ENCODE results near the gene SLC27A1. TPM values are rescaled to one million over a fixed set of nuclear protein-coding genes. Genes with fewer than 3 reads are reported as not detected.

The SLC27A1 gene
- total and polyA plus RNA-seq, 2 donors (not counting 3 experiments of a cell fraction or from before 2014, with no cell fraction given), result 10.4 to 13.5 TPM

DNA sequence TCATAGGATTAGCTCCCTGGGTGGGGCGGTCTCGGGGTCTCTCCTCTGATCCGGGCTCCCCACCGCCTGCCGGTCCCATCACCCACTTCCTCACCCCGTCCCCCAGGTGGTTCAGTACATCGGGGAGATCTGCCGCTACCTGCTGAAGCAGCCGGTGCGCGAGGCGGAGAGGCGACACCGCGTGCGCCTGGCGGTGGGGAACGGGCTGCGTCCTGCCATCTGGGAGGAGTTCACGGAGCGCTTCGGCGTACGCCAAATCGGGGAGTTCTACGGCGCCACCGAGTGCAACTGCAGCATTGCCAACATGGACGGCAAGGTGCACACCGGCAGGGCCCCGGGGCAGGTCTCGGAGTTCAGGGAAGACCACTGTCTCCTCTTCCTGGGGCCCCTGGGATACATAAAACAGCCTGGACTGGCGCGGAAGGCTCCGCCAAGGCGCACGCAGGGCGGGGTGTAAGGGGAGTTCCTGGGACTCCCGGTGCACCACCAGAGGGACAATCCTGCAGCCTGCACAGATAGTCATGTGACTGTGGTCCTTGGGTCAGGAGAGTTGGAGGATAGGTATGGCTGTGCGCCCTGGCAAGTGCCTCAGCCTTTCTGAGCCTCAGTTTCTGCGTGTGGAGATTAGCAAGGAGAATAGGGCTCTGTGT lies 26.9 kb downstream of the SLC27A1 start:
- intact Hi-C loops (cut with micrococcal nuclease), result no loop called here
- Histone ChIP-seq H3K9me1 (replicated peaks; ENCODE audit: control insufficient read depth, extremely low read depth, insufficient read depth, low read length) (no peaks in the 10 kb centered on the region), H4K20me1 (replicated peaks; ENCODE audit: control insufficient read depth, extremely low read depth, insufficient read depth, low read length) (no peaks in the 10 kb centered on the region), H3K27me3 (ENCODE audit: control insufficient read depth in 2 of 2, insufficient read depth in 2 of 2, low read length in 2 of 2) (no peaks in the 10 kb centered on the region), H3K9me3 (replicated peaks; ENCODE audit: control insufficient read depth, insufficient read depth, low read length) (no peaks in the 10 kb centered on the region), H3K4me1 (ENCODE audit: control insufficient read depth, extremely low read depth, insufficient read depth, low read length) (peaks cover 12% of the 10 kb centered on the region), H3K4me2 (ENCODE audit: insufficient read depth, low read length) (no peak overlapping the region), H3K9ac (replicated peaks; ENCODE audit: extremely low read depth, insufficient read depth, low read length) (no peak overlapping the region), H2AFZ (ENCODE audit: low read depth, low read length) (no peak overlapping the region), H3K4me3 (replicated peaks in 1 of 3; ENCODE audit: insufficient read depth in 1 of 3, low read depth in 1 of 3, low read length in 3 of 3) (no peak overlapping the region), H3K27ac (ENCODE audit: insufficient read depth, low read depth, low read length) (no peak overlapping the region), H3K79me2 (ENCODE audit: control insufficient read depth, insufficient read depth, low read length) (no peaks in the 10 kb centered on the region), H3K36me3 (ENCODE audit: control insufficient read depth in 2 of 2, extremely low read depth in 1 of 2, insufficient read depth in 2 of 2, low read length in 2 of 2) (peaks cover 0 to 3% of the 10 kb centered on the region in 2 experiments)
- FAIRE-seq, result no peak
- DNase-seq (ENCODE audit: low read depth, low spot score), result no peak
- TF ChIP-seq, protein P1, sequence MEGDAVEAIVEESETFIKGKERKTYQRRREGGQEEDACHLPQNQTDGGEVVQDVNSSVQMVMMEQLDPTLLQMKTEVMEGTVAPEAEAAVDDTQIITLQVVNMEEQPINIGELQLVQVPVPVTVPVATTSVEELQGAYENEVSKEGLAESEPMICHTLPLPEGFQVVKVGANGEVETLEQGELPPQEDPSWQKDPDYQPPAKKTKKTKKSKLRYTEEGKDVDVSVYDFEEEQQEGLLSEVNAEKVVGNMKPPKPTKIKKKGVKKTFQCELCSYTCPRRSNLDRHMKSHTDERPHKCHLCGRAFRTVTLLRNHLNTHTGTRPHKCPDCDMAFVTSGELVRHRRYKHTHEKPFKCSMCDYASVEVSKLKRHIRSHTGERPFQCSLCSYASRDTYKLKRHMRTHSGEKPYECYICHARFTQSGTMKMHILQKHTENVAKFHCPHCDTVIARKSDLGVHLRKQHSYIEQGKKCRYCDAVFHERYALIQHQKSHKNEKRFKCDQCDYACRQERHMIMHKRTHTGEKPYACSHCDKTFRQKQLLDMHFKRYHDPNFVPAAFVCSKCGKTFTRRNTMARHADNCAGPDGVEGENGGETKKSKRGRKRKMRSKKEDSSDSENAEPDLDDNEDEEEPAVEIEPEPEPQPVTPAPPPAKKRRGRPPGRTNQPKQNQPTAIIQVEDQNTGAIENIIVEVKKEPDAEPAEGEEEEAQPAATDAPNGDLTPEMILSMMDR (IDR thresholded peaks at IDR 0.05; ENCODE audit: extremely low read depth in 1 of 2, insufficient read depth in 1 of 2, low read depth in 1 of 2, low read length in 2 of 2), result no peak
- TF ChIP-seq FOS (IDR thresholded peaks at IDR 0.05; ENCODE audit: borderline replicate concordance, insufficient read depth, low read length) (no peak), GATA2 (IDR thresholded peaks at IDR 0.05; ENCODE audit: insufficient read depth, insufficient read length, low read depth, low read length) (no peak), JUN (IDR thresholded peaks at IDR 0.05; ENCODE audit: borderline replicate concordance, insufficient read depth, insufficient read length, low read depth) (no peak), POLR2A (IDR thresholded peaks at IDR 0.05; ENCODE audit: low read depth, low read length) (no peak), MYC (IDR thresholded peaks at IDR 0.05; ENCODE audit: low read depth, low read length) (no peak), POLR2AphosphoS5 (IDR thresholded peaks at IDR 0.05; ENCODE audit: insufficient read depth, low read depth, low read length) (no peak), EZH2 (IDR thresholded peaks at IDR 0.05; ENCODE audit: borderline replicate concordance, low read depth, low read length, severe bottlenecking) (no peak)
- TF ChIP-seq, protein P2, sequence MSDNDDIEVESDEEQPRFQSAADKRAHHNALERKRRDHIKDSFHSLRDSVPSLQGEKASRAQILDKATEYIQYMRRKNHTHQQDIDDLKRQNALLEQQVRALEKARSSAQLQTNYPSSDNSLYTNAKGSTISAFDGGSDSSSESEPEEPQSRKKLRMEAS (IDR thresholded peaks at IDR 0.05; ENCODE audit: insufficient read depth, insufficient read length), result no peak
- no TSS peak for BruUV-seq (replicated peaks)
- ChIA-PET POLR2A (no interaction called here), CTCF (interaction anchor here (0.9 to 4.3 kb wide), 11 partner anchors 12 to 269 kb away, joined by 3 to 67 read pairs (median 18); partner anchors contain the start of genes PGLS and SLC27A1)
- dilution Hi-C loops (cut with MboI; ENCODE audit: extremely low pct_ligation_motif_present, low sequenced_read_pairs), result no loop called here

All from endothelial cell of umbilical vein (primary cell).